ENCODE data around the gene RCAN3.

RCAN3 gene

GRCh38 chr1:24551960-24552571 is 49.4 kb downstream of the RCAN3 start:
- DNase-seq (ENCODE audit: low read depth) = no peak

DNA sequence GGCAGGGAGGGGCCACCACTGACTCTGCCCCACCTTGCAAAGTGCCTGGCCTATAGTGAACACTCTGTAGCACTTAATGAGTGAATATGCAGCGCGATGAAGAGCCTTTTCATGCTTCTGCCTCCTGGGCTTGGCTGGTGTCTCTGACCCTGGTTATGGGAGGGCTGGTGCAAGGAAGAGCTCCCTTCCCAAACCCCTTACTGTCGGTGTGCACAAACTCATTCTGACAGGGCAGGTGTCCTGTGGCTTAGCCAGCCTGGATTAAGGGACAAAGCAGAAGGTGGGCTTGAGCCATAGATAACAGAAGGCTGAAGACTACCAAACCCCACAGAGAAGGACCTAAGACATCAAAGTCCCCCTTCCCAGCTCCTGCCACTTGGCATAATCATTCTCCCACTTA is 51.3 kb downstream of the RCAN3 start:
- DNase-seq (ENCODE audit: low read depth) = no peak

- no peak for DNase-seq (ENCODE audit: low read depth)
Observed at GRCh38 chr1:24554714-24555113, 52.1 kb downstream of the RCAN3 start.

DNA sequence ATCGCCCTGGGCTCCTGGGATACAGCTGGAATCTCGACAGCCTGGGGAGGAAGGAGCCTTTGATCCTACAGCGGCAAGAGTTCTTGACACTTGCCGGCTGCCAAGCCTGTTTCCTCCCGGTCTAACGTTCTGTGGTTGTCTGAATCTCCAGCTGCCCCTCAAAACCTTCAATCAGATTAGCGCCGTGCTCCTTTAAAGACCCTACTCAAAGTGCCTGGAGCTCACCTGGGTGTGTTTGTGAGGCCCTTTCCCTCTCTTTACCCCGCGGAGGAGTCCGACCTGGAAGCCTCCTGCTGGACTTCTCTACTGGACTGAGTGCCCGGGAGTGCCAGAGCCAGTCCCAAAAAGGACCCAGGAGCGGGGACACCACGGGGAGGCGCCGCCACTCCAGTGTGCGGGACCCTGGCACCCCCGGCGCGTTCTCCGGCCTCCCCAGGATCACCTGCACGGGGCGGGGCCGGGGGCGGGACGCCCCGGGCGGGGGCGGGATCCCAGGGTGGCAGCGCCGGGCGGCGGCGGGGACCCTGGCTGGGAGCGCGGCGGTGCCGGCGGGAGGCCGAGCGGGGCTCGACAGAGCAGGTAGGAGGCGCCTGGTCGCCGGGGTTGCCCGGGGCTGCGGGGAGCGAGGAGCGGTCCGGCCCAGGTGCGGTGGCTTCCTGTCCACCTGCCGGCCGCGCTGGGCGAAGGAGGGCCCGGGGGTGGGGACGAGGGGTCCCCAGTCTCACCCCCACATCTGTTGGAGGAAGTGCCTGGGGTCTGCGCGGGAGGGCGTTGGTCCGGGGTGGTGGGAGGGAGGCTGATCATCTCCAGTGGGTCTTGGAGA is 53.2 kb downstream of the RCAN3 start, which contains the start of gene NCMAP:
TSS of gene NCMAP (plus strand) at position 497 of the 823 bp plus-strand sequence. CDS start 39,344 bp downstream, outside the sequence.
- DNase-seq (ENCODE audit: low read depth) = no peak

GRCh38 chr1:24556414-24556795 is 53.8 kb downstream of the RCAN3 start:
- DNase-seq (ENCODE audit: low read depth) = no peak

- no peak for DNase-seq (ENCODE audit: low read depth)
Observed at GRCh38 chr1:24557220-24557619, 54.6 kb downstream of the RCAN3 start.

DNA sequence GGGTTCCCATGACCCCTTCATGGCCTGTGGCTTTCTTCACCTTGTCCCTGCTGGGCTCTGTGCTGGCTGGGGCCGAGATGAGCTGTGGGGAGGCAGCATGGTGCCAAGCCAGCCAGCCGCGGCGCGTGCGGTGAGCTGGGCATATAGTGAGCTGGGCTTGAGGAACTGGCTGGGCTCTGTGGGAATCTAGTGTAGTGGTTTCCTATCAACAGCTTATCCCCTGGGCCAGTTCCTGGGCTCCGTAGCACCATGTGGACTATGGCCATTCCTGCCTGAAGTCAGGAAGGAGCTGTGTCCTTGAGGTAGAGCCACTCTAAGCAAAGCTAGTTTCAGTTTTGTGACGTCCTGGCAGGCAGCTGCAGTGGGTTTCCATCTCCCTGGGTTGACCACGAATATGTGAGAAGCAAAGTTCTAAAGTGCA is 55.1 kb downstream of the RCAN3 start:
- DNase-seq (ENCODE audit: low read depth) = no peak

- DNase-seq (ENCODE audit: low read depth) = no peak
Observed at GRCh38 chr1:24558455-24558854, 55.8 kb downstream of the RCAN3 start.

GRCh38 chr1:24558902-24559791 is 56.5 kb downstream of the RCAN3 start:
- peak; percentile 28 for DNase-seq (ENCODE audit: low read depth)

GRCh38 chr1:24560361-24560760 is 57.7 kb downstream of the RCAN3 start:
- no peak for DNase-seq (ENCODE audit: low read depth)

DNA sequence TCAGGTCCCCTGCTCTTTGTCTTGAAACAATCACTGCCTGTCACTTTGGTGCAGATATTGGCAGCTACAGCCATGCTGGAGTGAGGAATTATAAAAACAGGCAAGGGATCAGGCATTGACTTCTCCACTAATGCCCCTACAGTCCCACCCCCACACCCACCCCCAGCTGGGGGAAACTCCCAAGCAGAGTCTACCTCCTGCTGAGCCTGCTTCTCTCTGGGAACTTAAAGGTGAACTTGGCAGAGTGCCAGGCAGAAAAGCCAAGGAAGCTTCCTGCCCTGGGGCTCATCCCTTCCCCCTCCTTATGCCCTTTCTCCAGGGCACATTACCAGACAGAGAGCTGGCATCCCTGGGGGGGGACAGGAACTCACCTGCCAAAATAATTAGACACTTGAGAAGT is 60.0 kb downstream of the RCAN3 start:
- DNase-seq (ENCODE audit: low read depth) = no peak

DNA sequence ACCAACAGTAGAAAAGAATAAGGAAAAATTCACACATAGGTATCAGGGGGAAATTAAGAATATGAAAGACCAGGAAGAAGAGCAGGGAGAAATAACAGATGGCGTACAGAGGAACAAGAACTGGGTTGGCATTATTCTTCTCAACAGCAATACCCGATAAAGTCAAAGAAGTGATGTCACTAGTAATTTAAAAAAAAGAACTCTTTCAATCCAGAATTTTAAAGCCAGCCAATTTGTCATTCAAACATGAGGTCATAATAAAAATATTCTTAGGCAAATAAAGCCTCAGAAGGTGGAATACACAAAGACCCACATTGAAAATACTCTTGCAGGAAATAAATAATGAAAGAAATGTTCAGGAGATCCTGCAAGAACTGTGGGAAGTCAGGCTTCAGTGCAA is 62.1 kb downstream of the RCAN3 start:
- DNase-seq (ENCODE audit: low read depth) = no peak

GRCh38 chr1:24566236-24566867 is 63.7 kb downstream of the RCAN3 start:
- no peak for DNase-seq (ENCODE audit: low read depth)

GRCh38 chr1:24567792-24568388 is 65.3 kb downstream of the RCAN3 start:
- no peak for DNase-seq (ENCODE audit: low read depth)

GRCh38 chr1:24568475-24568874 is 65.8 kb downstream of the RCAN3 start:
- no peak for DNase-seq (ENCODE audit: low read depth)

DNA sequence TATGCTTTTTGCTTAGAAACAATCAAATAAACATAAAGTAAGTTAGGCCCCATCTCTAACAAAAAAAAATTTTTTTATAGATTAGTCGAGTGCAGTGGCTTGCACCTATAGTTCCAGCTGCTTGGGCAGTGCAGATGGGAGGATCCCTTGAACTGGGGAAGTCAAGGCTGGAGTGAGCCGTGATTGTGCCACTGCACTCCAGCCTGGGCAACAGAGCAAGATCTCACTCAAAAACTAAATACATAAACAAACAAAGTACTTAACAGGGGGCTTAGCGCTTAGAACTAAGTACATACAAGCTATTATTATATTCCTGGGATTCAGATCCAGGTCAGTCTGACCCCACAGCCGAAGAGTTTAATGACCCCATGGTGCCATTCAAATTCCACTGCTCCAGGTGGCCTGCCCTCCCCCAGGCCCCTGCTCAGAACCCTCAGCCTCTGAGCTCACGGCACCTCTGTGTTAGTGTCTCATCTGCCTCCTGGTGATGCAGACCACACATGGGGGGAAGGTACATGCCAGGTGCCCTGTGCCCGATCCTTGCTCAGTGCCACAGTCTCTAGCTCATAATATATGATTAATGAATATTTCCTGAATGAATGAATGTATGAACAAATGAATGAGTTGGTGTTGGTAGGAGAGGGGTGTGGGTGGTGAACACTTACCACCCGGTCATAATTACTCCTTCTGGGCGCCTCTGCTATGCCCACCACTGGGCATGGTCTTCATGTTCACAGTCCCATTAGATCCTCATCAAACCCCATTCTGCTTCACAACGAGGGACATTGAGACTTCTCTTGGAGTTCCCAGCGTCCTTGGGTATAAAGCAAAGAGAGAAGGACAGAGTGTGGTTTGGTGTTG is 67.9 kb downstream of the RCAN3 start:
- DNase-seq (ENCODE audit: low read depth) = no peak

DNA sequence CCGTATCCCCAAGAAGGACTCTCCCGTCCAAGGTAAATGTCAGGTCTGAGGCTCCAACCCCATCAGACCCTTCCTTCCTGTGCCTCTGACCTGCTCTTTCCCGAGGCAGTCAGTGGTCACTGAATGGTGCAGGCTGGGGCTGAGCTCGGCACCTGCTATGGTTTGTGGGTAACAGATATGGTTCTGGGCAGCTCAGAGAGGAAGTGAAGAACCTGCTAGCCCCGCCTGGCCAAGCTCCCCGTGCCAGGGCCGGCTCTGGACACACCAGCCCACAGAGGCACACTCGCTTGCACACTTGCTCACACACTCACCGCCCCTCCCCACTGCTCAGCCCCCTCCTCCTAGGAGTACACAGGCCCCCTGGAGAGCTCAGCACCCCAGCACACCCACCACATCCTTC is 69.7 kb downstream of the RCAN3 start:
- no peak for DNase-seq (ENCODE audit: low read depth)

- DNase-seq (ENCODE audit: low read depth) = no peak
Observed at GRCh38 chr1:24575905-24576587, 73.4 kb downstream of the RCAN3 start.

DNA sequence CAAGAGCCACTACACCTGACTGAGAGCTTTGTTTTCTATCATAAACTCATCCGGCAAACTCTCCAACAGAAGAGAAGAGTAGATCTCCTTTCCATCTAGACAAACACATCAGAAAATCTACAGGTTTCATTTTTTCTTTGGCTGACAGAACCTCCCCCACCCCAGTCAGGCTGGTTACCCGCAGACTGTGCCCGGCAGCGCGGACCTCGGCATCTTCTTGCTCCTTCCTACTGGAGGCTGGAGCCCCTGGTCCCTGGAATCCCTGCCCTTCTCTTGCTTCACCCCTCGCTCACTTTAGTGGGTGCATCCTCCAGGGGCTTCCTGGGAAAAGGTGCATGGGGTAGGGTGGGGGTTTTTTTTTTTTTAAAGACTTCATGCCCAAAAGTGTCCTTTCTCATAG is 76.2 kb downstream of the RCAN3 start:
- no peak for DNase-seq (ENCODE audit: low read depth)

GRCh38 chr1:24580756-24581155 is 78.1 kb downstream of the RCAN3 start:
- DNase-seq (ENCODE audit: low read depth) = no peak
